Limb (tissue), 2 donors: ENCODE measurements around the gene EHD4.
A peak's percentile ranks its signal among the peaks of the same experiment; 100 is the strongest.

Experiments
- DNase-seq, 2 donors: peaks; one replicate each; pipeline ENCODE4 v3.0.0-alpha.2; 2016; ENCODE audit errors: extremely low spot score in 2 of 2

Gene EHD4

GRCh38 chr15:41861736-41862356 is 110.5 kb downstream of the EHD4 start:
- DNase-seq, result no peak

GRCh38 chr15:41860049-41860828 is 112.1 kb downstream of the EHD4 start:
- DNase-seq, result no peak

- DNase-seq, result no peak
These were observed 113.6 kb downstream of the EHD4 start for GRCh38 chr15:41858756-41859155.

- DNase-seq, result no peak
These were observed 115.0 kb downstream of the EHD4 start for GRCh38 chr15:41857316-41857715.

- DNase-seq, result no peak
These were observed 115.6 kb downstream of the EHD4 start for GRCh38 chr15:41856716-41857115.

GRCh38 chr15:41856262-41856661 is 116.1 kb downstream of the EHD4 start:
- no peak for DNase-seq

- DNase-seq, result peak in 1 of 2 donors; percentile 42
These were observed 116.9 kb downstream of the EHD4 start for GRCh38 chr15:41855261-41855961.

GRCh38 chr15:41854443-41854842 is 117.9 kb downstream of the EHD4 start:
- DNase-seq, result no peak

- DNase-seq, result peak in 1 of 2 donors; percentile 45
These were observed 118.5 kb downstream of the EHD4 start for GRCh38 chr15:41853831-41854230.

- DNase-seq, result no peak
These were observed 119.4 kb downstream of the EHD4 start for GRCh38 chr15:41852736-41853590.

- no peak for DNase-seq
These were observed 120.5 kb downstream of the EHD4 start for GRCh38 chr15:41851755-41852370.

- DNase-seq, result no peak
These were observed 121.2 kb downstream of the EHD4 start for GRCh38 chr15:41851167-41851523.

- no peak for DNase-seq
These were observed 121.7 kb downstream of the EHD4 start for GRCh38 chr15:41850482-41851166.

- no peak for DNase-seq
These were observed 122.5 kb downstream of the EHD4 start for GRCh38 chr15:41849861-41850260.

GRCh38 chr15:41849204-41849603 is 123.2 kb downstream of the EHD4 start:
- DNase-seq, result no peak

- no peak for DNase-seq
These were observed 123.7 kb downstream of the EHD4 start for GRCh38 chr15:41848631-41849030.

GRCh38 chr15:41847981-41848380 is 124.4 kb downstream of the EHD4 start:
- no peak for DNase-seq

- no peak for DNase-seq
These were observed 125.2 kb downstream of the EHD4 start for GRCh38 chr15:41847206-41847605.
